Breast epithelium (tissue), 3 donors: ENCODE results near the gene HACD2.

Experiments used
- POLR2A ChIP-seq: fragments of 450-650 bp; IDR thresholded peaks from one replicate; pipeline ENCODE4 v1.6.1; 2016; ENCODE audit warnings: antibody characterized with exemption, mild to moderate bottlenecking, moderate library complexity
- POLR2AphosphoS5 ChIP-seq, 3 donors: sonication (generic); formaldehyde crosslinking; IDR thresholded peaks; one replicate each; pipeline ENCODE4 v1.6.1; 2017; ENCODE audit warnings: antibody characterized with exemption in 3 of 3
- TF ChIP-seq, protein P1 (sequence below), 3 donors: fragments of 450-650 bp; IDR thresholded peaks; one replicate each; pipeline ENCODE4 v1.5.1; 2016 to 2017; ENCODE audit warnings: antibody characterized with exemption in 3 of 3, mild to moderate bottlenecking in 3 of 3, moderate library complexity in 3 of 3

DNA sequence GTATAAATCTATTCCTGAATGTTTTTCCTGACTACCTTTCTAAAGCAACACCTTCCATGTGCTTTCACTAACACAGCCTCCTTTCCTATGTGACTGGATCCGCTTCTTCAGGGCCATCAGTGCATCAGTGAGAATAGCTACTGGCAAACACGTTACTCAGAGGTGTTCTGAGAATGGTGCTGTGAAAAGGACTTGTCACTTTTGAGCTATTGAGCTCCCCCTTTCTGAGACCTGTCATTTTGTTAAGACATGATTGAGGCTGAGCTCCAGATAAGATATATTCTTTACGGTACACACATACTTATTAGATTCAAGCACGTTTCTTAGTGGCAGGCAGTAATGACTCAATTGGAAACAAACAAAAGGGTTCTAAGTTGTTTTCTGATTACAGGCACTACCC, 90.9 kb downstream of the HACD2 start:
- no peak for TF ChIP-seq POLR2AphosphoS5 (IDR thresholded peaks at IDR 0.05)
- TF ChIP-seq, protein P1, sequence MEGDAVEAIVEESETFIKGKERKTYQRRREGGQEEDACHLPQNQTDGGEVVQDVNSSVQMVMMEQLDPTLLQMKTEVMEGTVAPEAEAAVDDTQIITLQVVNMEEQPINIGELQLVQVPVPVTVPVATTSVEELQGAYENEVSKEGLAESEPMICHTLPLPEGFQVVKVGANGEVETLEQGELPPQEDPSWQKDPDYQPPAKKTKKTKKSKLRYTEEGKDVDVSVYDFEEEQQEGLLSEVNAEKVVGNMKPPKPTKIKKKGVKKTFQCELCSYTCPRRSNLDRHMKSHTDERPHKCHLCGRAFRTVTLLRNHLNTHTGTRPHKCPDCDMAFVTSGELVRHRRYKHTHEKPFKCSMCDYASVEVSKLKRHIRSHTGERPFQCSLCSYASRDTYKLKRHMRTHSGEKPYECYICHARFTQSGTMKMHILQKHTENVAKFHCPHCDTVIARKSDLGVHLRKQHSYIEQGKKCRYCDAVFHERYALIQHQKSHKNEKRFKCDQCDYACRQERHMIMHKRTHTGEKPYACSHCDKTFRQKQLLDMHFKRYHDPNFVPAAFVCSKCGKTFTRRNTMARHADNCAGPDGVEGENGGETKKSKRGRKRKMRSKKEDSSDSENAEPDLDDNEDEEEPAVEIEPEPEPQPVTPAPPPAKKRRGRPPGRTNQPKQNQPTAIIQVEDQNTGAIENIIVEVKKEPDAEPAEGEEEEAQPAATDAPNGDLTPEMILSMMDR (IDR thresholded peaks at IDR 0.05), result no peak
- no peak for TF ChIP-seq POLR2A
